ENCODE measurements around the gene PTPRN2. TPM values are rescaled to one million over a fixed set of nuclear protein-coding genes. Genes with fewer than 3 reads are reported as not detected.

The PTPRN2 gene
- total and polyA plus RNA-seq, 2 of the 8 experiments (the other 6 are each of a cell fraction or from before 2014, with no cell fraction given) = 2.6 to 4.5 TPM

- Histone ChIP-seq H3K79me2 (ENCODE audit: control insufficient read depth in 1 of 2, insufficient read depth in 2 of 2, low read length in 2 of 2) (no peaks in the 10 kb centered on the region), H3K9me3 (ENCODE audit: insufficient read depth in 2 of 2, low read depth in 1 of 2, low read length in 1 of 2) (peaks cover 16 to 27% of the 10 kb centered on the region in 2 experiments), H3K9ac (replicated peaks in 1 of 4; ENCODE audit: extremely low read depth in 1 of 4, low read depth in 3 of 4, low read length in 3 of 4) (no peak overlapping the region), H4K5ac (ENCODE audit: insufficient read length, low read depth, low read length) (no peak overlapping the region), H3K23ac (ENCODE audit: insufficient read length) (no peak overlapping the region), H2BK120ac (replicated peaks; ENCODE audit: low read depth, low read length) (no peak overlapping the region), H3K27ac (ENCODE audit: low read depth, low read length) (no peak overlapping the region), H3K4me2 (ENCODE audit: insufficient read depth in 1 of 2, low read depth in 2 of 2, low read length in 2 of 2) (no peak overlapping the region), H3K4me3 (ENCODE audit: extremely low read depth in 1 of 4, insufficient read depth in 2 of 4, low read depth in 3 of 4, low read length in 4 of 4) (no peak overlapping the region), H3K14ac (ENCODE audit: insufficient read length) (no peak overlapping the region), H2AFZ (ENCODE audit: low read length) (no peak overlapping the region), H3K23me2 (ENCODE audit: low read depth, low read length) (no peaks in the 10 kb centered on the region), H3K4ac (replicated peaks; ENCODE audit: insufficient read length, low read depth, low read length) (no peak overlapping the region), H4K8ac (ENCODE audit: extremely low read depth, insufficient read depth, low read length) (no peak overlapping the region), H3K18ac (ENCODE audit: extremely low read depth, low read length) (no peak overlapping the region), H4K91ac (replicated peaks; ENCODE audit: insufficient read length, low read length) (no peak overlapping the region), H2BK20ac (ENCODE audit: low read length) (no peak overlapping the region), H3K27me3 (replicated peaks in 1 of 4; ENCODE audit: control insufficient read depth in 3 of 4, extremely low read depth in 1 of 4, insufficient read depth in 3 of 4, low read length in 3 of 4) (no peaks in the 10 kb centered on the region), H3K56ac (replicated peaks; ENCODE audit: insufficient read length, low read depth, low read length) (no peak overlapping the region), H4K20me1 (replicated peaks in 1 of 2; ENCODE audit: control insufficient read depth in 1 of 2, insufficient read depth in 2 of 2, low read length in 2 of 2) (no peaks in the 10 kb centered on the region), H2BK5ac (ENCODE audit: low read depth, low read length) (no peak overlapping the region), H3K36me3 (ENCODE audit: control insufficient read depth in 2 of 4, insufficient read depth in 4 of 4, low read length in 3 of 4) (no peaks in the 10 kb centered on the region), H3K4me1 (replicated peaks in 1 of 4; ENCODE audit: control insufficient read depth in 3 of 4, insufficient read depth in 4 of 4, low read length in 3 of 4) (peaks cover 0 to 5% (median 0%) of the 10 kb centered on the region in 4 experiments; a peak in 3 of 7 replicates), H2BK12ac (ENCODE audit: low read depth, low read length) (no peak overlapping the region), H3K79me1 (ENCODE audit: low read depth, low read length) (no peaks in the 10 kb centered on the region), H2AK5ac (ENCODE audit: low read depth, low read length) (no peak overlapping the region), H2BK15ac (ENCODE audit: low read length) (no peak overlapping the region)
- WGBS, 2 experiments (ENCODE audit: extremely low coverage in 1 of 2, insufficient coverage in 1 of 2, insufficient read length in 1 of 2, insufficient replicate concordance in 2 of 2, low coverage in 1 of 2, low lambda C conversion rate in 2 of 2, missing lambda C conversion rate in 1 of 2) = 87% methylated on average over 3 of the region's 3 CpGs; no CpG with 5 or more reads in 1 of the 2 experiments
- CTCF ChIA-PET (ENCODE audit: partially characterized antibody) = interaction anchor here (0.6 to 0.7 kb wide), 2 partner anchors 68 to 240 kb away, joined by 3 to 4 read pairs; no protein-coding TSS in a partner anchor
- FAIRE-seq = no peak
- POLR2A ChIA-PET (ENCODE audit: partially characterized antibody) = no interaction called here
- TF ChIP-seq YY1 (IDR thresholded peaks at IDR 0.05; ENCODE audit: low read depth, low read length) (no peak), CTBP2 (IDR thresholded peaks at IDR 0.05; ENCODE audit: borderline replicate concordance, insufficient read depth, insufficient read length, low read length) (no peak), TCF12 (IDR thresholded peaks at IDR 0.05; ENCODE audit: low read depth, low read length) (no peak), FOSL1 (IDR thresholded peaks at IDR 0.05; ENCODE audit: insufficient read depth, low read depth, low read length) (no peak), SP4 (IDR thresholded peaks at IDR 0.05; ENCODE audit: low read length) (no peak), JUND (IDR thresholded peaks at IDR 0.05; ENCODE audit: low read length) (no peak), RNF2 (IDR thresholded peaks at IDR 0.05; ENCODE audit: borderline replicate concordance, low read depth, low read length, missing control alignments, poor library complexity, severe bottlenecking) (no peak), KDM5A (IDR thresholded peaks at IDR 0.05; ENCODE audit: low read length) (no peak), CBX5 (IDR thresholded peaks at IDR 0.05; ENCODE audit: low read depth, low read length) (no peak), POU5F1 (IDR thresholded peaks at IDR 0.05; ENCODE audit: low read depth, low read length) (no peak)
- no peak for DNase-seq (ENCODE audit: low read depth in 1 of 2, low spot score in 2 of 2)
Measured at GRCh38 chr7:157947504-157947903, 640.1 kb downstream of the PTPRN2 start.

Data from H1 (cell line).